Measurements from ENCODE around the gene SLC9A1. TPM values are rescaled to one million over a fixed set of nuclear protein-coding genes. Genes with fewer than 3 reads are reported as not detected.
A peak's percentile ranks its signal among the peaks of the same experiment; 100 is the strongest.

The SLC9A1 gene
- total RNA-seq, 1 experiment from 2014 or later, result 22.5 TPM

DNA sequence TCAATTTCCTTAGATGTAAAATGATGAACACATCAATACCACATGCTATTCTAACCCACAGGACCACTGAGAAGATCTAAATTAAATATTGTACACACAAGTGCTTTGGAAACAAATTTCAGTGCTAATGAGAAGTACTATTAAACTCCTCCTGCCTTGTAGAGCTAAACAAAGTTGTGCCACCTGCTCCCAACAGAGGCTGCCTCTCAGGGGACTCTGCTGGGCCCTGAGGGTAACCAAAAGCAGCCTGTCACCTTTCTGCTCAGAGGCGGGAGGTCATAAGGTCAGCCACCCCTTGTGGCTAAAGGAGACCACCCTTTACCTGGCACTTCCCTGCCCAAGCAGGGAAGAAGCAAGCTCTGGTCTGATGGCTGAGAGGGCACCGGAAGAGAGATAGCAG is 6.3 kb downstream of the SLC9A1 start:
- ChIA-PET POLR2A (no interaction called here), CTCF (interaction anchor here (0.6 to 1.2 kb wide), 2 partner anchors 46 kb away, joined by 3 to 5 read pairs; no protein-coding TSS in a partner anchor)
- H3K4me1 Mint-ChIP-seq, result peaks cover 41% of the 10 kb centered on the region
- DNase-seq (ENCODE audit: low spot score) (no peak), ATAC-seq (no peak)
- TF ChIP-seq, protein P1, sequence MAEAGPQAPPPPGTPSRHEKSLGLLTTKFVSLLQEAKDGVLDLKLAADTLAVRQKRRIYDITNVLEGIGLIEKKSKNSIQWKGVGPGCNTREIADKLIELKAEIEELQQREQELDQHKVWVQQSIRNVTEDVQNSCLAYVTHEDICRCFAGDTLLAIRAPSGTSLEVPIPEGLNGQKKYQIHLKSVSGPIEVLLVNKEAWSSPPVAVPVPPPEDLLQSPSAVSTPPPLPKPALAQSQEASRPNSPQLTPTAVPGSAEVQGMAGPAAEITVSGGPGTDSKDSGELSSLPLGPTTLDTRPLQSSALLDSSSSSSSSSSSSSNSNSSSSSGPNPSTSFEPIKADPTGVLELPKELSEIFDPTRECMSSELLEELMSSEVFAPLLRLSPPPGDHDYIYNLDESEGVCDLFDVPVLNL (CRISPR knock-in tag; IDR thresholded peaks at IDR 0.05; ENCODE audit: borderline replicate concordance, low read depth), result no peak
- TF ChIP-seq, protein P2, sequence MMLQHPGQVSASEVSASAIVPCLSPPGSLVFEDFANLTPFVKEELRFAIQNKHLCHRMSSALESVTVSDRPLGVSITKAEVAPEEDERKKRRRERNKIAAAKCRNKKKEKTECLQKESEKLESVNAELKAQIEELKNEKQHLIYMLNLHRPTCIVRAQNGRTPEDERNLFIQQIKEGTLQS (CRISPR knock-in tag; conservative IDR thresholded peaks at IDR 0.05), result no peak
- TF ChIP-seq ZNF317 (CRISPR knock-in tag; IDR thresholded peaks at IDR 0.05; ENCODE audit: borderline replicate concordance, low read depth) (no peak), NFYB (CRISPR knock-in tag; conservative IDR thresholded peaks at IDR 0.05; ENCODE audit: low read depth) (no peak), MXD4 (CRISPR knock-in tag; IDR thresholded peaks at IDR 0.05; ENCODE audit: borderline replicate concordance) (no peak), NR3C1 (CRISPR knock-in tag; conservative IDR thresholded peaks at IDR 0.05; ENCODE audit: low read depth) (no peak), OVOL2 (CRISPR knock-in tag; IDR thresholded peaks at IDR 0.05; ENCODE audit: borderline replicate concordance) (no peak), ESRRA (CRISPR knock-in tag; IDR thresholded peaks at IDR 0.05; ENCODE audit: borderline replicate concordance) (no peak), SP1 (CRISPR knock-in tag; conservative IDR thresholded peaks at IDR 0.05) (no peak), TEAD1 (CRISPR knock-in tag; IDR thresholded peaks at IDR 0.05) (no peak), ELF4 (CRISPR knock-in tag; IDR thresholded peaks at IDR 0.05; ENCODE audit: low read depth) (no peak), GABPB1 (CRISPR knock-in tag; IDR thresholded peaks at IDR 0.05) (no peak)
- TF ChIP-seq, protein P3, sequence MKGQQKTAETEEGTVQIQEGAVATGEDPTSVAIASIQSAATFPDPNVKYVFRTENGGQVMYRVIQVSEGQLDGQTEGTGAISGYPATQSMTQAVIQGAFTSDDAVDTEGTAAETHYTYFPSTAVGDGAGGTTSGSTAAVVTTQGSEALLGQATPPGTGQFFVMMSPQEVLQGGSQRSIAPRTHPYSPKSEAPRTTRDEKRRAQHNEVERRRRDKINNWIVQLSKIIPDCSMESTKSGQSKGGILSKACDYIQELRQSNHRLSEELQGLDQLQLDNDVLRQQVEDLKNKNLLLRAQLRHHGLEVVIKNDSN (CRISPR knock-in tag; IDR thresholded peaks at IDR 0.05), result no peak
- no peaks in the 10 kb centered on the region for H3K27me3 Mint-ChIP-seq (ENCODE audit: low read depth)
- no peak overlapping the region for H3K4me3 Mint-ChIP-seq
- peak overlapping the region; percentile 54 for H3K27ac Mint-ChIP-seq
- no peaks in the 10 kb centered on the region for H3K9me3 Mint-ChIP-seq
- 0 out of 2 replicates have a peak, but pooled peaks cover 3% of the 10 kb centered on the region for H3K36me3 Mint-ChIP-seq

DNA sequence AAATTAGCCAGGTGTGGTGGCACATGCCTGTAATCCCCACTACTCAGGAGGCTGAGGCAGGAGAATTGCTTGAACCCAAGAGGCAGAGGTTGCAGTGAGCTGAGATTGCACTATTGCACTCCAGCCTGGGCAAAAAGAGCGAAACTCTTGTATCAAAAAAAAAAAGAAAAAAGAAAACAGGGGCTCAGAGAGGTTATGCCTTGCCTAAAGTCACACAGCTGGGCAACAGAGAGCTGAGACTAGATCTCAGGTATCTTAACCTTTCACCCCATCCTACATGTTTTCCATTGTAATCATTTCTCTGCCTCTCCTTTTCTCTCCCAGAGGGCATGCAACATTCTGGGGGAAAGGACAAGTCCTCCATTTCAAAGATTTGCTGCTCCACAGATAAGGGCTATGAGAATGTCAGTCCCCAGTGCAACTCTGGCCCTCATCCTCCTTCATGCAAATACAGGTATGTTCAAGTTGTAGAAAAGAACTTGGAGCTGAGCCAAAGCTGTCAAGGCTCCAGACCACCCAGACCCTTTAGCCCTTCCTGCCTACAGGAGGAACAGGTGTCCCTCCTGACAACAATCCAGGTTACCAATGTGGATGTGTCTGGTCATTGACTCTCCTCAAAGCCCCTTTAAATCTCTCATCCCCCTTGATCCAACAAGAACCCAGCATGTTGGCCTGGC is 6.9 kb downstream of the SLC9A1 start:
- Mint-ChIP-seq H3K9me3 (no peaks in the 10 kb centered on the region), H3K27ac (peak overlapping the region; percentile 54), H3K27me3 (ENCODE audit: low read depth) (no peaks in the 10 kb centered on the region), H3K36me3 (0 out of 2 replicates have a peak, but pooled peaks cover 3% of the 10 kb centered on the region), H3K4me3 (no peak overlapping the region), H3K4me1 (peaks cover 40% of the 10 kb centered on the region)
- no peak for ATAC-seq
- DNase-seq (ENCODE audit: low spot score), result no peak
- POLR2A ChIA-PET, result interaction anchor here (0.7 kb wide), 1 partner anchor 80 kb away, joined by 4 read pairs; no protein-coding TSS in a partner anchor
- CTCF ChIA-PET, result interaction anchor here (0.6 to 1.6 kb wide), 2 partner anchors 45 to 46 kb away, joined by 3 to 4 read pairs; no protein-coding TSS in a partner anchor
- TF ChIP-seq HMGXB4 (CRISPR knock-in tag; IDR thresholded peaks at IDR 0.05) (no peak), TP53 (CRISPR knock-in tag; IDR thresholded peaks at IDR 0.05) (no peak), GABPB1 (CRISPR knock-in tag; IDR thresholded peaks at IDR 0.05) (no peak), GTF2I (CRISPR knock-in tag; conservative IDR thresholded peaks at IDR 0.05) (no peak), ETV6 (CRISPR knock-in tag; IDR thresholded peaks at IDR 0.05) (no peak), RORB (CRISPR knock-in tag; IDR thresholded peaks at IDR 0.05) (no peak), ZNF396 (CRISPR knock-in tag; IDR thresholded peaks at IDR 0.05; ENCODE audit: borderline replicate concordance) (no peak), JAZF1 (CRISPR knock-in tag; IDR thresholded peaks at IDR 0.05) (no peak), ZBTB21 (CRISPR knock-in tag; IDR thresholded peaks at IDR 0.05; ENCODE audit: borderline replicate concordance) (no peak), IRF1 (CRISPR knock-in tag; IDR thresholded peaks at IDR 0.05) (no peak), OVOL2 (CRISPR knock-in tag; IDR thresholded peaks at IDR 0.05; ENCODE audit: borderline replicate concordance) (no peak)
- TF ChIP-seq, protein P2 (CRISPR knock-in tag; conservative IDR thresholded peaks at IDR 0.05), result no peak
- TF ChIP-seq, protein P4, sequence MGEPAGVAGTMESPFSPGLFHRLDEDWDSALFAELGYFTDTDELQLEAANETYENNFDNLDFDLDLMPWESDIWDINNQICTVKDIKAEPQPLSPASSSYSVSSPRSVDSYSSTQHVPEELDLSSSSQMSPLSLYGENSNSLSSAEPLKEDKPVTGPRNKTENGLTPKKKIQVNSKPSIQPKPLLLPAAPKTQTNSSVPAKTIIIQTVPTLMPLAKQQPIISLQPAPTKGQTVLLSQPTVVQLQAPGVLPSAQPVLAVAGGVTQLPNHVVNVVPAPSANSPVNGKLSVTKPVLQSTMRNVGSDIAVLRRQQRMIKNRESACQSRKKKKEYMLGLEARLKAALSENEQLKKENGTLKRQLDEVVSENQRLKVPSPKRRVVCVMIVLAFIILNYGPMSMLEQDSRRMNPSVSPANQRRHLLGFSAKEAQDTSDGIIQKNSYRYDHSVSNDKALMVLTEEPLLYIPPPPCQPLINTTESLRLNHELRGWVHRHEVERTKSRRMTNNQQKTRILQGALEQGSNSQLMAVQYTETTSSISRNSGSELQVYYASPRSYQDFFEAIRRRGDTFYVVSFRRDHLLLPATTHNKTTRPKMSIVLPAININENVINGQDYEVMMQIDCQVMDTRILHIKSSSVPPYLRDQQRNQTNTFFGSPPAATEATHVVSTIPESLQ (CRISPR knock-in tag; IDR thresholded peaks at IDR 0.05), result no peak
- TF ChIP-seq, protein P5, sequence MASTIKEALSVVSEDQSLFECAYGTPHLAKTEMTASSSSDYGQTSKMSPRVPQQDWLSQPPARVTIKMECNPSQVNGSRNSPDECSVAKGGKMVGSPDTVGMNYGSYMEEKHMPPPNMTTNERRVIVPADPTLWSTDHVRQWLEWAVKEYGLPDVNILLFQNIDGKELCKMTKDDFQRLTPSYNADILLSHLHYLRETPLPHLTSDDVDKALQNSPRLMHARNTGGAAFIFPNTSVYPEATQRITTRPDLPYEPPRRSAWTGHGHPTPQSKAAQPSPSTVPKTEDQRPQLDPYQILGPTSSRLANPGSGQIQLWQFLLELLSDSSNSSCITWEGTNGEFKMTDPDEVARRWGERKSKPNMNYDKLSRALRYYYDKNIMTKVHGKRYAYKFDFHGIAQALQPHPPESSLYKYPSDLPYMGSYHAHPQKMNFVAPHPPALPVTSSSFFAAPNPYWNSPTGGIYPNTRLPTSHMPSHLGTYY (CRISPR knock-in tag; IDR thresholded peaks at IDR 0.05), result no peak
- TF ChIP-seq, protein P6, sequence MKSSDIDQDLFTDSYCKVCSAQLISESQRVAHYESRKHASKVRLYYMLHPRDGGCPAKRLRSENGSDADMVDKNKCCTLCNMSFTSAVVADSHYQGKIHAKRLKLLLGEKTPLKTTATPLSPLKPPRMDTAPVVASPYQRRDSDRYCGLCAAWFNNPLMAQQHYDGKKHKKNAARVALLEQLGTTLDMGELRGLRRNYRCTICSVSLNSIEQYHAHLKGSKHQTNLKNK (CRISPR knock-in tag; IDR thresholded peaks at IDR 0.05), result no peak
